GM06990 (cell line): Measurements from ENCODE around the gene UBLCP1.

Experiments
- DNase-seq: peaks from one replicate; pipeline ENCODE4 v3.0.0-alpha.2; 2011; ENCODE audit not compliant: insufficient read length; ENCODE audit errors: extremely low read depth
- H3K27me3 ChIP-seq: replicated peaks from 2 replicates; pipeline ENCODE4 v1.6.0; 2011; ENCODE audit warnings: low read length; ENCODE audit not compliant: control insufficient read depth, insufficient read depth
- H3K36me3 ChIP-seq: 2 replicates; pipeline ENCODE4 v1.5.1; 2011; ENCODE audit warnings: low read length; ENCODE audit not compliant: control insufficient read depth, insufficient read depth
- H3K4me3 ChIP-seq: replicated peaks from 2 replicates; pipeline ENCODE4 v1.5.1; 2011; ENCODE audit warnings: low read depth, mild to moderate bottlenecking, control low read depth, low read length
- TF ChIP-seq, protein P1 (sequence below): IDR thresholded peaks from 2 replicates; pipeline ENCODE4 v1.5.1; 2011; ENCODE audit warnings: low read length, control low read depth, mild to moderate bottlenecking, inconsistent platforms; ENCODE audit not compliant: insufficient read depth, poor library complexity, severe bottlenecking

The UBLCP1 gene

DNA sequence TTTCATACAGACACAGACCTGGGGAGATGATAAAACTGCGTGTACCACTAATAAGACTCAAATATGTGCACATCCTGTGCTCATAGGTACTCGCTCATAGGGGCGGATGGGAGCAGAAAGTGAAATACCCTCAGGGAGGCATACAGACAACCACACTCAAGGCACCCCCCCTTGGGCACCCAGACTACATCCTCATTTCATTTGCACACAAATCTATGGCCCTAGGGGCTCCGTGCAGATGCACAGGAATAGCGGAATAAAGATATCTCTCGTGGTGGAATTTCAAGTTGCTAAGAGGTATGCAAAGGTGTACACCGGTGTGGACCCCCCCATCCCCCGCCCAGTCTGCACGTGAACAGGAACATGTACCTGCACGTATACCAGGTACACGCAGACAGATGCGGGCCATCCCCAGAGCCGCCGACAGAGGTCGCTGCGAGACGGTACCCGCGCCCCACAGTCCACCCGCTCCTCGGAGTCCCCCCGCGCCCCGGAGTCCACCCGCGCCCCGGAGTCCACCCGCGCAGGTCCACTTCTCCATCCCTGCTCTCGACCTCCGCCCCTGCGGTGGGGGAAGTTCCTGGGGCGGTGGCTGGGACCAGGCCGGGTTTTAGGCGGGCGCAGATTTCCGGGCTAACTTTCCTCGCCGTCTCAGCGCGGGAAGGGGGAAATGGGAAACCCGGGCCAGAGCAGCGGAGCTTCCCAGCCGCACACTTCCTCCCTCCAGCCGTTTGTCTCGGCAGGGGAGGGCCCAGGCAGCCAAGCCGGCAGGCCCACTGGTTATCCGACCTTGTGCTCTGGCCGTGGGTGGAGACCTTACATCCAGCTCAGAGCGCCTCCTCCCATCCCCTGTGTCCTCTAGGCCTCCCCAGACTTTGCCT, 68.2 kb downstream of the UBLCP1 start:
- Histone ChIP-seq H3K36me3 (no peaks in the 10 kb centered on the region), H3K4me3 (peak overlapping the region; percentile 57), H3K27me3 (no peaks in the 10 kb centered on the region; the same call in 1 of the 2 replicates)
- TF ChIP-seq, protein P1, sequence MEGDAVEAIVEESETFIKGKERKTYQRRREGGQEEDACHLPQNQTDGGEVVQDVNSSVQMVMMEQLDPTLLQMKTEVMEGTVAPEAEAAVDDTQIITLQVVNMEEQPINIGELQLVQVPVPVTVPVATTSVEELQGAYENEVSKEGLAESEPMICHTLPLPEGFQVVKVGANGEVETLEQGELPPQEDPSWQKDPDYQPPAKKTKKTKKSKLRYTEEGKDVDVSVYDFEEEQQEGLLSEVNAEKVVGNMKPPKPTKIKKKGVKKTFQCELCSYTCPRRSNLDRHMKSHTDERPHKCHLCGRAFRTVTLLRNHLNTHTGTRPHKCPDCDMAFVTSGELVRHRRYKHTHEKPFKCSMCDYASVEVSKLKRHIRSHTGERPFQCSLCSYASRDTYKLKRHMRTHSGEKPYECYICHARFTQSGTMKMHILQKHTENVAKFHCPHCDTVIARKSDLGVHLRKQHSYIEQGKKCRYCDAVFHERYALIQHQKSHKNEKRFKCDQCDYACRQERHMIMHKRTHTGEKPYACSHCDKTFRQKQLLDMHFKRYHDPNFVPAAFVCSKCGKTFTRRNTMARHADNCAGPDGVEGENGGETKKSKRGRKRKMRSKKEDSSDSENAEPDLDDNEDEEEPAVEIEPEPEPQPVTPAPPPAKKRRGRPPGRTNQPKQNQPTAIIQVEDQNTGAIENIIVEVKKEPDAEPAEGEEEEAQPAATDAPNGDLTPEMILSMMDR, result peak; percentile 82
- DNase-seq, result peak; percentile 80

DNA sequence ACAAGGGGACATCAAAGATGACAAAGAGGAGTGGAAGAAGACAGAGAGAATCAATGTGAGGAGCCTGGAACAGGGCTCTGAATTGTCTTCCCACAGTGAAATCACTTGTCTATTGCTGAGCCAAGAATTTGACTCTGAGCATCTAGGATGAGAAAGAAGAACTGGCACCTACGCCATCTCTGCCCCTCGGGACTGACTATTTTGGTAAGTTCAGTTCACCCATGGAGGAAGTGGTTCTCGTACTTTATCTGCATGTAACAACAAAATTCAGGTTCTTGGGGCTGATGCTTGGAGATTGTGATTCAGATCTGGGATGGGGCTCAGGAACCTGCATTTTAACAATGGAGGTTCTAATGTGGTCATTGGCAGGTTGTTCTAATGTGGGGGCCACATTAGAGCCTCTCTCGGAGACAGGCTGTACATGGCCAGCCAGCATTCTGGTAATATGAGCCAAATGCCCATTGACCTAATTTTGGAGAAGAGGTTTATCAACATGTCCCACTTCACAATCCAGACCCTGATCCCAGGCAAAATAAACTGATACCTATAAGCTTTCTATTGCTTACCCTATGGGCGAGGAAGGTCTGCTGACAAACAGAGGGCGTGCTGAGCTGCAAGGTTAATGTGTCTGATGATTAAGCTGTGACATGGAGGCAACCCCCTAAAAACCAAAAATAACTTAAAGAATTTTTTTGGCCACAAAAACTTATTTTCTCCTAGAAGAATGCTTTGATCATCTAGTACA, 69.9 kb downstream of the UBLCP1 start:
- Histone ChIP-seq H3K36me3 (no peaks in the 10 kb centered on the region), H3K27me3 (no peaks in the 10 kb centered on the region; the same call in 1 of the 2 replicates), H3K4me3 (no peak overlapping the region)
- no peak for DNase-seq
- TF ChIP-seq, protein P1, result peak; percentile 4

- DNase-seq, result no peak
- Histone ChIP-seq H3K4me3 (no peak overlapping the region), H3K27me3 (no peaks in the 10 kb centered on the region; the same call in 1 of the 2 replicates), H3K36me3 (no peaks in the 10 kb centered on the region)
- TF ChIP-seq, protein P1, result no peak
Observed at GRCh38 chr5:159333545-159333925, 70.4 kb downstream of the UBLCP1 start.
